Astrocyte (in vitro differentiated cells and primary cell): Measurements from ENCODE around the gene KRTAP6-1. TPM values are rescaled to one million over a fixed set of nuclear protein-coding genes. Genes with fewer than 3 reads are reported as not detected.

Source experiments
- DNase-seq: peaks from one replicate; pipeline ENCODE4 v3.0.0-alpha.2; 2010; ENCODE audit warnings: low read depth
- FAIRE-seq: peaks from 2 replicates; lab custom pipeline; 2011; peaks lifted over from hg19 to GRCh38; lab: Jason Lieb, UNC
- H2AFZ ChIP-seq: 2 replicates; pipeline ENCODE4 v1.6.0; 2012; ENCODE audit warnings: low read depth, low read length, inconsistent platforms
- H3K27ac ChIP-seq: 2 replicates; pipeline ENCODE4 v1.5.1; 2011; ENCODE audit warnings: low read depth, low read length, inconsistent platforms
- H3K27me3 ChIP-seq: 2 replicates; pipeline ENCODE4 v1.6.0; 2011; ENCODE audit warnings: low read length, inconsistent platforms; ENCODE audit not compliant: insufficient read depth
- H3K36me3 ChIP-seq: 2 replicates; pipeline ENCODE4 v1.5.1; 2011; ENCODE audit warnings: low read length, inconsistent platforms; ENCODE audit not compliant: insufficient read depth
- H3K4me1 ChIP-seq: 2 replicates; pipeline ENCODE4 v1.5.1; 2011; ENCODE audit warnings: low read length, inconsistent platforms; ENCODE audit not compliant: insufficient read depth
- H3K4me2 ChIP-seq: 2 replicates; pipeline ENCODE4 v1.6.0; 2012; ENCODE audit warnings: low read length, inconsistent platforms
- H3K4me3 ChIP-seq: 2 replicates; pipeline ENCODE4 v1.5.1; 2011; ENCODE audit warnings: low read depth, mild to moderate bottlenecking, low read length, inconsistent platforms; ENCODE audit not compliant: insufficient read depth
- H3K79me2 ChIP-seq: 2 replicates; pipeline ENCODE4 v1.6.0; 2012; ENCODE audit warnings: mild to moderate bottlenecking, low read length, inconsistent platforms; ENCODE audit not compliant: insufficient read depth
- H3K9ac ChIP-seq: 2 replicates; pipeline ENCODE4 v1.6.0; 2012; ENCODE audit warnings: mild to moderate bottlenecking, low read length, inconsistent platforms
- H3K9me3 ChIP-seq: 2 replicates; pipeline ENCODE4 v1.5.1; 2012; ENCODE audit warnings: low read depth, mild to moderate bottlenecking, low read length, inconsistent platforms; ENCODE audit not compliant: insufficient read depth
- H4K20me1 ChIP-seq: 2 replicates; pipeline ENCODE4 v1.6.0; 2012; ENCODE audit warnings: low read length, inconsistent platforms; ENCODE audit not compliant: insufficient read depth
- H3K27ac Mint-ChIP-seq: one replicate; pipeline ENCODE4 v1.8.0; 2021; ENCODE audit warnings: mild to moderate bottlenecking, mixed read lengths; ENCODE audit not compliant: unreplicated experiment
- H3K27me3 Mint-ChIP-seq: one replicate; pipeline ENCODE4 v1.8.0; 2021; ENCODE audit warnings: low read depth, mixed read lengths; ENCODE audit not compliant: unreplicated experiment
- H3K36me3 Mint-ChIP-seq: one replicate; pipeline ENCODE4 v1.8.0; 2021; ENCODE audit warnings: low read depth, mixed read lengths; ENCODE audit not compliant: unreplicated experiment
- H3K4me1 Mint-ChIP-seq: one replicate; pipeline ENCODE4 v1.8.0; 2021; ENCODE audit warnings: low read depth, mixed read lengths; ENCODE audit not compliant: unreplicated experiment
- H3K4me3 Mint-ChIP-seq: one replicate; pipeline ENCODE4 v1.8.0; 2021; ENCODE audit warnings: mild to moderate bottlenecking, moderate library complexity, mixed read lengths; ENCODE audit not compliant: unreplicated experiment
- H3K9me3 Mint-ChIP-seq: one replicate; pipeline ENCODE4 v1.8.0; 2021; ENCODE audit warnings: mild to moderate bottlenecking, mixed read lengths; ENCODE audit not compliant: unreplicated experiment
- CTCF ChIP-seq: IDR thresholded peaks from 2 replicates; pipeline ENCODE4 v1.5.1; 2011; ENCODE audit warnings: low read depth, mild to moderate bottlenecking, inconsistent platforms, low read length, moderate library complexity; ENCODE audit not compliant: insufficient read depth
- EZH2 ChIP-seq: IDR thresholded peaks from 2 replicates; pipeline ENCODE4 v1.6.1; 2012; ENCODE audit warnings: mild to moderate bottlenecking, low read length, inconsistent platforms; ENCODE audit not compliant: insufficient read depth
- total RNA-seq: library from RNA; stranded (reverse); gene quantifications from 2 replicates; pipeline ENCODE4 v1.2.1, GENCODE V29; 2021

KRTAP6-1 gene
- total RNA-seq, 1 donor from 2014 or later = not detected

GRCh38 chr21:30567617-30568016, 46.1 kb downstream of the KRTAP6-1 start:
- Histone ChIP-seq H2AFZ (no peak overlapping the region), H3K9me3 (peaks cover 3% of the 10 kb centered on the region), H3K4me2 (no peak overlapping the region), H3K9ac (no peak overlapping the region), H3K4me1 (no peaks in the 10 kb centered on the region), H3K36me3 (no peaks in the 10 kb centered on the region), H4K20me1 (no peaks in the 10 kb centered on the region), H3K79me2 (no peaks in the 10 kb centered on the region), H3K4me3 (no peak overlapping the region), H3K27me3 (no peaks in the 10 kb centered on the region), H3K27ac (no peak overlapping the region)
- Mint-ChIP-seq H3K27ac (no peak overlapping the region), H3K27me3 (no peaks in the 10 kb centered on the region), H3K4me3 (no peak overlapping the region), H3K36me3 (no peaks in the 10 kb centered on the region), H3K9me3 (no peaks in the 10 kb centered on the region), H3K4me1 (no peaks in the 10 kb centered on the region)
- no peak for FAIRE-seq
- no peak for DNase-seq
- TF ChIP-seq EZH2 (no peak), CTCF (no peak)

- H4K20me1 ChIP-seq = no peaks in the 10 kb centered on the region
- no peaks in the 10 kb centered on the region for H3K9me3 ChIP-seq
- no peak overlapping the region for H3K27ac ChIP-seq
- FAIRE-seq (no peak), DNase-seq (no peak)
- Mint-ChIP-seq H3K27ac (no peak overlapping the region), H3K4me3 (no peak overlapping the region), H3K27me3 (no peaks in the 10 kb centered on the region), H3K9me3 (no peaks in the 10 kb centered on the region), H3K36me3 (no peaks in the 10 kb centered on the region), H3K4me1 (no peaks in the 10 kb centered on the region)
- no peaks in the 10 kb centered on the region for H3K36me3 ChIP-seq
- no peaks in the 10 kb centered on the region for H3K27me3 ChIP-seq
- no peak overlapping the region for H2AFZ ChIP-seq
- no peak overlapping the region for H3K4me3 ChIP-seq
- H3K79me2 ChIP-seq = no peaks in the 10 kb centered on the region
- no peak overlapping the region for H3K9ac ChIP-seq
- TF ChIP-seq CTCF = no peak
- no peak for TF ChIP-seq EZH2
- no peak overlapping the region for H3K4me2 ChIP-seq
- H3K4me1 ChIP-seq = no peaks in the 10 kb centered on the region
Observed at GRCh38 chr21:30563630-30564029, 50.1 kb downstream of the KRTAP6-1 start.

Other genes with a start within 250 kb of the KRTAP6-1 start
- gene KRTAP13-2, start 241.7 kb downstream of the KRTAP6-1 start, total RNA-seq = not detected in 2 replicates
- not detected in 2 replicates for gene KRTAP13-1, start 217.9 kb downstream of the KRTAP6-1 start, total RNA-seq
- gene KRTAP13-3, start 188.0 kb downstream of the KRTAP6-1 start, total RNA-seq = not detected in 2 replicates
- gene KRTAP13-4, start 183.7 kb downstream of the KRTAP6-1 start, total RNA-seq = not detected in 2 replicates
- not detected in 2 replicates for gene KRTAP15-1, start 173.7 kb downstream of the KRTAP6-1 start, total RNA-seq
- not detected in 2 replicates for gene KRTAP19-1, start 133.6 kb downstream of the KRTAP6-1 start, total RNA-seq
- not detected in 2 replicates for gene KRTAP19-2, start 126.5 kb downstream of the KRTAP6-1 start, total RNA-seq
- gene KRTAP19-3, start 121.9 kb downstream of the KRTAP6-1 start, total RNA-seq = not detected in 2 replicates
- not detected in 2 replicates for gene KRTAP19-4, start 116.8 kb downstream of the KRTAP6-1 start, total RNA-seq
- not detected in 2 replicates for gene KRTAP19-5, start 111.8 kb downstream of the KRTAP6-1 start, total RNA-seq
- gene KRTAP19-6, start 72.1 kb downstream of the KRTAP6-1 start, total RNA-seq = not detected in 2 replicates
- gene KRTAP19-7, start 52.6 kb downstream of the KRTAP6-1 start, total RNA-seq = not detected in 2 replicates
- not detected in 2 replicates for gene KRTAP22-2, start 23.5 kb downstream of the KRTAP6-1 start, total RNA-seq
- not detected in 2 replicates for gene KRTAP6-3, start 21.5 kb downstream of the KRTAP6-1 start, total RNA-seq
- not detected in 2 replicates for gene KRTAP6-2, start 15.0 kb downstream of the KRTAP6-1 start, total RNA-seq
- not detected in 2 replicates for gene KRTAP22-1, start 12.8 kb downstream of the KRTAP6-1 start, total RNA-seq
- not detected in 2 replicates for gene KRTAP20-1, start 2.5 kb upstream of the KRTAP6-1 start, total RNA-seq
- gene KRTAP20-4, start 6.7 kb upstream of the KRTAP6-1 start, total RNA-seq = not detected in 2 replicates
- gene KRTAP20-2, start 21.3 kb upstream of the KRTAP6-1 start, total RNA-seq = not detected in 2 replicates
- gene KRTAP20-3, start 28.9 kb upstream of the KRTAP6-1 start, total RNA-seq = not detected in 2 replicates
- not detected in 2 replicates for gene KRTAP21-3, start 104.8 kb upstream of the KRTAP6-1 start, total RNA-seq
- not detected in 2 replicates for gene KRTAP21-2, start 133.3 kb upstream of the KRTAP6-1 start, total RNA-seq
- not detected in 2 replicates for gene KRTAP21-1, start 141.5 kb upstream of the KRTAP6-1 start, total RNA-seq
- not detected in 2 replicates for gene KRTAP8-1, start 199.3 kb upstream of the KRTAP6-1 start, total RNA-seq
- gene KRTAP7-1, start 215.8 kb upstream of the KRTAP6-1 start, total RNA-seq = not detected in 2 replicates